Neural cell (in vitro differentiated cells): ENCODE data around the gene HPSE2. TPM values are rescaled to one million over a fixed set of nuclear protein-coding genes. Genes with fewer than 3 reads are reported as not detected.

Experiments
- H2AFZ ChIP-seq: fragments of 200-600, 300-800 bp; sonication (generic), shearing (Covaris generic); 2 replicates; pipeline ENCODE4 v1.6.0; 2014; ENCODE audit warnings: low read depth, mild to moderate bottlenecking, antibody characterized with exemption, low read length, moderate library complexity
- H3F3A ChIP-seq: fragments of 200-600 bp; shearing (Covaris generic); 2 replicates; pipeline ENCODE4 v1.6.1; 2016; ENCODE audit warnings: mild to moderate bottlenecking, moderate library complexity, mixed read lengths, antibody characterized with exemption, low read length; ENCODE audit not compliant: insufficient read depth, poor library complexity, severe bottlenecking
- H3K27ac ChIP-seq: fragments of 200-600, 300-800 bp; sonication (generic), shearing (Covaris generic); 2 replicates; pipeline ENCODE4 v1.5.1; 2014; ENCODE audit warnings: mild to moderate bottlenecking, low read length, moderate library complexity
- H3K27me3 ChIP-seq: fragments of 300-800, 200-600 bp; sonication (generic), shearing (Covaris generic); 2 replicates; pipeline ENCODE4 v1.6.0; 2014; ENCODE audit warnings: mild to moderate bottlenecking, low read depth, low read length, moderate library complexity; ENCODE audit not compliant: insufficient read depth
- H3K36me3 ChIP-seq: fragments of 300-800, 200-600 bp; sonication (generic), shearing (Covaris generic); 2 replicates; pipeline ENCODE4 v1.5.1; 2014; ENCODE audit warnings: mild to moderate bottlenecking, antibody characterized with exemption, low read length, moderate library complexity; ENCODE audit not compliant: insufficient read depth
- H3K4me2 ChIP-seq: fragments of 300-800, 200-600 bp; sonication (generic), shearing (Covaris generic); 2 replicates; pipeline ENCODE4 v1.6.0; 2014; ENCODE audit warnings: mild to moderate bottlenecking, low read length
- H3K4me3 ChIP-seq: fragments of 300-800, 200-600 bp; sonication (generic), shearing (Covaris generic); 2 replicates; pipeline ENCODE4 v1.5.1; 2014; ENCODE audit warnings: mild to moderate bottlenecking, low read length, moderate library complexity
- H3K79me2 ChIP-seq: fragments of 200-600 bp; shearing (Covaris generic); replicated peaks from 2 replicates; pipeline ENCODE4 v1.6.0; 2014; ENCODE audit warnings: mild to moderate bottlenecking, low read length, moderate library complexity; ENCODE audit not compliant: insufficient read depth
- H3K9ac ChIP-seq: fragments of 300-800, 200-600 bp; sonication (generic), shearing (Covaris generic); 2 replicates; pipeline ENCODE4 v1.6.1; 2016; ENCODE audit warnings: mild to moderate bottlenecking, low read length, mixed read lengths
- H3K9me2 ChIP-seq: fragments of 200-600 bp; shearing (Covaris generic); 2 replicates; pipeline ENCODE4 v1.6.1; 2016; ENCODE audit warnings: mild to moderate bottlenecking, low read length, mixed read lengths; ENCODE audit not compliant: insufficient read depth
- H3K9me3 ChIP-seq: fragments of 200-600, 300-800 bp; sonication (generic), shearing (Covaris generic); 2 replicates; pipeline ENCODE4 v1.6.1; 2016; ENCODE audit warnings: mild to moderate bottlenecking, mixed run types, low read length, moderate library complexity, mixed read lengths
- H4K20me1 ChIP-seq: fragments of 200-600 bp; shearing (Covaris generic); 2 replicates; pipeline ENCODE4 v1.6.1; 2016; ENCODE audit warnings: mild to moderate bottlenecking, mixed run types; ENCODE audit not compliant: insufficient read depth
- CTCF ChIP-seq: fragments of 450-650 bp; IDR thresholded peaks from 2 replicates; pipeline ENCODE4 v1.5.1; 2014; ENCODE audit warnings: antibody characterized with exemption, mild to moderate bottlenecking, moderate library complexity; ENCODE audit not compliant: poor library complexity, severe bottlenecking
- EP300 ChIP-seq: fragments of 450-650 bp; conservative IDR thresholded peaks from 2 replicates; pipeline ENCODE4 v1.6.1; 2014; ENCODE audit warnings: antibody characterized with exemption, mild to moderate bottlenecking, moderate library complexity; ENCODE audit not compliant: poor library complexity, severe bottlenecking
- EZH2 ChIP-seq: fragments of 200-600, 300-800 bp; shearing (Covaris generic), sonication (generic); IDR thresholded peaks from 2 replicates; pipeline ENCODE4 v1.6.1; 2014; ENCODE audit warnings: antibody characterized with exemption, low read length, borderline replicate concordance, mild to moderate bottlenecking; ENCODE audit not compliant: insufficient read depth, poor library complexity, severe bottlenecking
- MXI1 ChIP-seq: fragments of 450-650 bp; conservative IDR thresholded peaks from 2 replicates; pipeline ENCODE4 v1.6.1; 2014; ENCODE audit warnings: antibody characterized with exemption, mild to moderate bottlenecking; ENCODE audit not compliant: poor library complexity, severe bottlenecking
- POLR2AphosphoS5 ChIP-seq: IDR thresholded peaks from 2 replicates; pipeline ENCODE4 v1.6.1; 2012
- RAD21 ChIP-seq: fragments of 450-650 bp; conservative IDR thresholded peaks from 2 replicates; pipeline ENCODE4 v1.6.1; 2014; ENCODE audit warnings: antibody characterized with exemption, mild to moderate bottlenecking, moderate library complexity
- REST ChIP-seq: IDR thresholded peaks from 2 replicates; pipeline ENCODE4 v1.6.1; 2012; ENCODE audit warnings: borderline replicate concordance
- SMC3 ChIP-seq: fragments of 450-650 bp; conservative IDR thresholded peaks from 2 replicates; pipeline ENCODE4 v1.6.1; 2014; ENCODE audit warnings: antibody characterized with exemption, mild to moderate bottlenecking, moderate library complexity; ENCODE audit not compliant: poor library complexity
- TAF1 ChIP-seq: IDR thresholded peaks from 2 replicates; pipeline ENCODE4 v1.6.1; 2012; ENCODE audit warnings: low read depth
- polyA plus RNA-seq: library from polyadenylated mRNA; depleted of rRNA; stranded (reverse); fragments of >200 nt; gene quantifications from 2 replicates; pipeline ENCODE4 v1.2.3, GENCODE V29; 2014

Gene HPSE2
- polyA plus RNA-seq, 1 donor from 2014 or later: not detected

GRCh38 chr10:99004738-99005137, 230.9 kb downstream of the HPSE2 start:
- no peaks in the 10 kb centered on the region for H3K36me3 ChIP-seq
- no peaks in the 10 kb centered on the region for H3K79me2 ChIP-seq
- H2AFZ ChIP-seq: no peak overlapping the region
- no peak overlapping the region for H3K9ac ChIP-seq
- no peak overlapping the region for H3K4me2 ChIP-seq
- no peak overlapping the region for H3K27ac ChIP-seq
- no peaks in the 10 kb centered on the region for H3K9me3 ChIP-seq
- TF ChIP-seq RAD21 (no peak), EZH2 (no peak), SMC3 (no peak), REST (no peak), MXI1 (no peak), TAF1 (no peak), POLR2AphosphoS5 (no peak), EP300 (no peak), CTCF (no peak)
- no peaks in the 10 kb centered on the region for H3F3A ChIP-seq
- no peaks in the 10 kb centered on the region for H4K20me1 ChIP-seq
- no peaks in the 10 kb centered on the region for H3K27me3 ChIP-seq
- H3K9me2 ChIP-seq: no peaks in the 10 kb centered on the region
- no peak overlapping the region for H3K4me3 ChIP-seq

DNA sequence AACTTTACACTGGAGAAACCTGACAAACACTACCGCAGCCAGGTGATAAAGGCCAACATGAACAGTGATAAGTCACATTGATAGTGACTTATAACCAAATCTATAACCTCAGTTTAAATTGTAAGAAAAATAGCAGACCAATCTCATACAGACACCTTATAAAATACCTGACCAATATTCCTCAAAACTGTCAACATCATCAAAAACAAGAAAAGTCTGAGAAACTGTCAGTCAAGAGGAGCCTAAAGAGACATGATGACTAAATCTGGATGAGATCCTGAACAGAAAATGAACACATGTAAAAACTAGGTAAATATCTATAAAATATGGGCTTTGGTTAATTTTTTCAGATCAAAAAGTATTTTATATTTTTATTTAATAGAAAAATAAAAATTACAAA, 233.3 kb downstream of the HPSE2 start:
- H3K27me3 ChIP-seq: no peaks in the 10 kb centered on the region
- H3K9ac ChIP-seq: no peak overlapping the region
- no peak for TF ChIP-seq SMC3
- no peak for TF ChIP-seq RAD21
- TF ChIP-seq MXI1: no peak
- no peak for TF ChIP-seq POLR2AphosphoS5
- TF ChIP-seq TAF1: no peak
- TF ChIP-seq EP300: no peak
- TF ChIP-seq EZH2: no peak
- TF ChIP-seq REST: no peak
- no peak for TF ChIP-seq CTCF
- no peak overlapping the region for H3K4me3 ChIP-seq
- no peak overlapping the region for H2AFZ ChIP-seq
- H4K20me1 ChIP-seq: no peaks in the 10 kb centered on the region
- no peaks in the 10 kb centered on the region for H3K36me3 ChIP-seq
- H3K27ac ChIP-seq: no peak overlapping the region
- no peaks in the 10 kb centered on the region for H3F3A ChIP-seq
- H3K4me2 ChIP-seq: no peak overlapping the region
- no peaks in the 10 kb centered on the region for H3K79me2 ChIP-seq
- no peaks in the 10 kb centered on the region for H3K9me2 ChIP-seq
- no peaks in the 10 kb centered on the region for H3K9me3 ChIP-seq
